OCI-LY3 (cell line): ENCODE results near the gene SHROOM3.
"Not testable (repeated sequence)": the region's sequence is repeated elsewhere in the genome, so short reads cannot be mapped to it uniquely, and the experiment has no call there.

Experiments
- H2AFZ ChIP-seq: fragments of 200-600, 300-600 bp; shearing (Covaris generic); 2 replicates; pipeline ENCODE4 v1.6.0; 2014; ENCODE audit warnings: antibody characterized with exemption, low read depth, low read length
- H3K27ac ChIP-seq: fragments of 200-600, 300-600 bp; sonication (generic); 2 replicates; pipeline ENCODE4 v1.5.1; 2014; ENCODE audit warnings: mild to moderate bottlenecking, low read length, moderate library complexity, mixed read lengths
- H3K27me3 ChIP-seq: fragments of 200-600, 300-600 bp; sonication (generic); 2 replicates; pipeline ENCODE4 v1.6.1; 2014; ENCODE audit warnings: low read depth, low read length, mixed read lengths
- H3K36me3 ChIP-seq: fragments of 200-600, 300-600 bp; sonication (generic); replicated peaks from 2 replicates; pipeline ENCODE3; 2014; ENCODE audit warnings: low read depth, low read length, mixed read lengths
- H3K4me1 ChIP-seq: fragments of 300-600, 200-600 bp; sonication (generic); 2 replicates; pipeline ENCODE4 v1.6.1; 2014; ENCODE audit warnings: low read length, mixed read lengths
- H3K4me2 ChIP-seq: fragments of 200-600, 300-600 bp; sonication (generic); 2 replicates; pipeline ENCODE4 v1.6.1; 2014; ENCODE audit warnings: low read length, mixed read lengths
- H3K4me3 ChIP-seq: fragments of 300-600, 200-600 bp; sonication (generic); 2 replicates; pipeline ENCODE4 v1.5.1; 2014; ENCODE audit warnings: antibody characterized with exemption, mild to moderate bottlenecking, low read length, moderate library complexity
- H3K79me2 ChIP-seq: fragments of 300-600, 200-600 bp; shearing (Covaris generic); 2 replicates; pipeline ENCODE4 v1.6.1; 2014; ENCODE audit warnings: mild to moderate bottlenecking, low read length, mixed read lengths
- H3K9ac ChIP-seq: fragments of 300-600, 200-600 bp; shearing (Covaris generic); 2 replicates; pipeline ENCODE4 v1.6.0; 2014; ENCODE audit warnings: mild to moderate bottlenecking, low read length, moderate library complexity
- H3K9me3 ChIP-seq: fragments of 200-600, 300-600 bp; shearing (Covaris generic); 2 replicates; pipeline ENCODE4 v1.6.1; 2014; ENCODE audit warnings: low read length, mixed read lengths; ENCODE audit not compliant: insufficient read depth
- H4K20me1 ChIP-seq: fragments of 200-600, 300-600 bp; sonication (generic); 2 replicates; pipeline ENCODE4 v1.6.1; 2016; ENCODE audit warnings: low read length, mixed read lengths; ENCODE audit not compliant: insufficient read depth
- CTCF ChIP-seq: fragments of 200-600, 300-600 bp; sonication (generic); IDR thresholded peaks from 2 replicates; pipeline ENCODE4 v1.5.1; 2014; ENCODE audit warnings: antibody characterized with exemption, low read length, low read depth
- EZH2phosphoT487 ChIP-seq: fragments of 200-600 bp; shearing (Covaris generic); IDR thresholded peaks from 2 replicates; pipeline ENCODE4 v1.6.1; 2018; ENCODE audit warnings: antibody characterized with exemption, mixed run types, low read depth

The SHROOM3 gene

GRCh38 chr4:76726176-76726575, 291.1 kb downstream of the SHROOM3 start:
- H3K4me1 ChIP-seq: peaks cover 39% of the 10 kb centered on the region

GRCh38 chr4:76726631-76727030, 291.6 kb downstream of the SHROOM3 start:
- Histone ChIP-seq H3K9ac (no peak overlapping the region), H3K27ac (no peak overlapping the region)
- no peak for TF ChIP-seq CTCF
- TF ChIP-seq EZH2phosphoT487: no peak

More at GRCh38 chr4:76726176-76726575, 291.1 kb downstream of the SHROOM3 start:
- Histone ChIP-seq H3K9me3 (no peaks in the 10 kb centered on the region), H3K27me3 (0 out of 2 replicates have a peak, but pooled peaks cover 2% of the 10 kb centered on the region), H4K20me1 (no peaks in the 10 kb centered on the region), H3K4me3 (no peak overlapping the region), H3K79me2 (no peaks in the 10 kb centered on the region), H3K4me2 (no peak overlapping the region), H3K9ac (no peak overlapping the region), H2AFZ (no peak overlapping the region), H3K27ac (no peak overlapping the region), H3K36me3 (no peaks in the 10 kb centered on the region)
- TF ChIP-seq CTCF (no peak), EZH2phosphoT487 (no peak)

GRCh38 chr4:76727934-76728333, 292.9 kb downstream of the SHROOM3 start:
- not testable (repeated sequence) for H4K20me1 ChIP-seq, H3K79me2 ChIP-seq, H2AFZ ChIP-seq, H3K9ac ChIP-seq, H3K4me2 ChIP-seq, H3K27me3 ChIP-seq, H3K9me3 ChIP-seq, H3K36me3 ChIP-seq, H3K27ac ChIP-seq, H3K4me3 ChIP-seq
- peaks cover 36% of the 10 kb centered on the region for H3K4me1 ChIP-seq

More at GRCh38 chr4:76726631-76727030, 291.6 kb downstream of the SHROOM3 start:
- no peaks in the 10 kb centered on the region for H3K9me3 ChIP-seq
- H3K4me2 ChIP-seq: no peak overlapping the region
- H3K79me2 ChIP-seq: no peaks in the 10 kb centered on the region
- no peaks in the 10 kb centered on the region for H4K20me1 ChIP-seq
- H3K27me3 ChIP-seq: 0 out of 2 replicates have a peak, but pooled peaks cover 2% of the 10 kb centered on the region
- peaks cover 39% of the 10 kb centered on the region for H3K4me1 ChIP-seq
- H3K36me3 ChIP-seq: no peaks in the 10 kb centered on the region
- no peak overlapping the region for H2AFZ ChIP-seq
- H3K4me3 ChIP-seq: no peak overlapping the region

- no peaks in the 10 kb centered on the region for H3K9me3 ChIP-seq
- H3K4me1 ChIP-seq: peaks cover 27% of the 10 kb centered on the region
- H3K4me3 ChIP-seq: peak overlapping the region; percentile 17; the same call in 1 of the 2 replicates
- no peak overlapping the region for H3K9ac ChIP-seq
- no peak overlapping the region for H2AFZ ChIP-seq
- H4K20me1 ChIP-seq: no peaks in the 10 kb centered on the region
- H3K4me2 ChIP-seq: peak overlapping the region; percentile 53
- 0 out of 2 replicates have a peak, but pooled peaks cover 2% of the 10 kb centered on the region for H3K27me3 ChIP-seq
- TF ChIP-seq EZH2phosphoT487 (no peak), CTCF (no peak)
- H3K79me2 ChIP-seq: no peaks in the 10 kb centered on the region
- H3K36me3 ChIP-seq: no peaks in the 10 kb centered on the region
- peak overlapping the region; percentile 11; the same call in 1 of the 2 replicates for H3K27ac ChIP-seq
Measured at GRCh38 chr4:76729460-76729859, 294.4 kb downstream of the SHROOM3 start.
